HG03565 (cell line): Measurements from ENCODE around the gene ZNFX1.

Experiments used
- ATAC-seq: cut with Tn5 transposase; IDR thresholded peaks from one replicate; pipeline ENCODE4 v1.9.1; 2021; ENCODE audit warnings: mild to moderate bottlenecking, moderate library complexity; ENCODE audit not compliant: unreplicated experiment

The ZNFX1 gene

DNA sequence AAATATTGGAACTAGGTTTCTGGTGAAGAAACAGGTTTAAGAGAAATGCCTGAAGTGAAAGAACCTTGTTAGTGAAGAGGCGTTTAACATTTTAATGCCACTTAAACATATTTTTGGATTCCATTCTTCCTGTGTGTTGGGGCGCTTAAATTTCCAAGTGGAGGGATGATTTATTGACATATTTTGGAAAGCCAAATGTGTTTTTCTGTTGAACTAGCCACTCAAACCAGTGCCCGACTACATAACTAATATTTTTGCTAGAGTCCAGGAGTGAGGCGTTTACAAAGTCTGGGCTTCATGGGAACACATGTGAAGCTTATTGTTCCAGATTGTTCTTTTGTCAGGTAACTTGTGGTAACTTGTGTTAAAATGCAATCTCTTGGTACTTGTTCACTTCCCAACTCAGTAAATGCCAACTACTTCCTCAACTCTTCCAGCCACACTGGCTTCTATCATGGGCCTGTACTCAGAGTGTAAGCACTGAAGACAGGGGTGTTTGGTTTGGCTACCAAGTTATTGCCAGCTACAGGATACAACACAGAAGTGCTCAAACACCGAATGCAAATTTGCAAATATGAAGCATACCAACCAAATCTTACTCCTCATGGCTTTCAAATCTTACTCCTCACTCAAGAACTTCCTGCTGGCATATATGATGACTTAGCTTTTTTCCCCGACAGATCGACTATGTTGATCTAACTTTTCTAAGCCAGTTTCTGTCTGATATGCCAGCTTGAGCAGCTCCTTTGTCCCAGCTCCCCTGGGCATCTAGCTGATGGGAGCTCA, 2.0 kb upstream of the ZNFX1 start:
- ATAC-seq, result no peak

DNA sequence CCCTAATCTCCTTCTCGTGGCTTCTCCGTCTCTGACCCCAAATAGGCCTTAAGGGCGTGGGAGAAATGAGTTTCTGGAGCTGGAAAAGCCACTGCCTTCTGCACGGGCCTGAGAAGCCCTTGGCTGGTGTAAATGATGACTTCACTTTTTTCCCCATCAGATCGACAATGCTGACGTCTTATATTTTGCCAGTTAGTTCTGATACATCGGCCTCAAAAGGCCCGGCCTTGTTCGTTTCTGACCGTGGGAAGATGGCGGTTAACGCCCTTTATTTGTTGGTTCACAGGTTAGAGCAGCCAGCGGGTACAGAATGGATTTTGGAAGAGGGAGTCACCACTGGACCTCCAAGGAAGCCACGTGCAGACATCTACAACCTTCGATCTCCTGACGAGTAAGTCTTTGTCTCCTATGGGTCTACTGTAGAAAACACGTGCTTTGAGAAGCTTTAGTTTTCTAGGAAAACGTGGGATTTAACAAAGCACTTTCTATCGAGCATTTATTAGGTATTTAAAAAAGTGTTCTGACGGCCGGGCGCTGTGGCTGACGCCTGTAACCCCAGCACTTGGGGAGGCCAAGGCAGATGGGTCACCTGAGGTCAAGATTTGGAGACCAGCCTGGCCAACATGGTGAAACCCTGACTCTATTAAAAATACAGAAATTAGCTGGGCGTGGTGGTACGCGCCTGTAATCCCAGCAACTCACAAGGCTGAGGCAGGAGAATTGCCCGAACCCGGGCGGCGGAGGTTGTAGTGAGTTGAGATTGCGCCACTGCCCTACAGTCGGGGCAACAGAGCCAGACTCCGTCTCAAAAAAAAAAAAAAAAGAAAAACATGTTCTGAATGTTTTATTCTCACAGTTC, 1.2 kb upstream of the ZNFX1 start:
- ATAC-seq, result no peak

- ATAC-seq, result no peak
Observed at GRCh38 chr20:49277786-49278035, 146 bp downstream of the ZNFX1 start.

GRCh38 chr20:49276961-49277785, 684 bp downstream of the ZNFX1 start:
- no peak for ATAC-seq

DNA sequence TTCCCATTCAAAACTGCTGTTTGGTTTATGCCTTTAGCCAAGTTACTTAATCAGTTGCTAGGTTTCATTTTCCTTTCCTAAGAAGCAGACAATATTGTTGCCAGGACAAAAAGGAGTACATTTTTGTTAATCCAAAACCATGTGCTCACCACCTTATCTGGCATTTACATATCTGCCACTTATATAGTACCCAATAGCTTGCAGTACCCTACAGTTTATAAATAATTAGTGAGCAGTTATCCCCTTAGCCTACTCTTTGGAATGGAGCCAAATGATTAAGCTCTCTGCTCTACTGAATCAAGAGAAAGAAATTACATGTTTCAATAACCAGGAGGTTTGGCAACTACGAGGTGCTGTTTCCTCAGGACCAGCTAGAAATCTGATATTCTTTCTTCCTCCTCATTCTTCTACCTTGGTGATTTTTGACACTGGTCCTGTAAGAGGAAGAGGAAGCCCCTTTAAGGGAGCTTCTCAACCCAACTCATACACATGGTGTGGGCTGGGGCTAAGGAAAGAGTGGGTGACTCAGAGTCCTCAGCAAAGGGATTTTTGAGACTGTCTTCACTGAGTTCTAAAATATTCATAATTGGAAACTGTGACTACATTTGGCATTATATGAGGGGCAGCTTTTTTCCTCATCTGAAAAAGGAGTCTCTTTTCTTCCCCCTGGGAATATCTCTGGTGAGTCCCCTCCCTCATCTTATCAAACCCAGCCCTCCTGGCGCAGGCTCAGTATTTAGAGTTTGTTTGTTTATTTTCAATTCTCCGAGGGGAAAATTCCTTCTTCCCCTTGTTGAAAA, 1.5 kb downstream of the ZNFX1 start:
- ATAC-seq, result no peak

DNA sequence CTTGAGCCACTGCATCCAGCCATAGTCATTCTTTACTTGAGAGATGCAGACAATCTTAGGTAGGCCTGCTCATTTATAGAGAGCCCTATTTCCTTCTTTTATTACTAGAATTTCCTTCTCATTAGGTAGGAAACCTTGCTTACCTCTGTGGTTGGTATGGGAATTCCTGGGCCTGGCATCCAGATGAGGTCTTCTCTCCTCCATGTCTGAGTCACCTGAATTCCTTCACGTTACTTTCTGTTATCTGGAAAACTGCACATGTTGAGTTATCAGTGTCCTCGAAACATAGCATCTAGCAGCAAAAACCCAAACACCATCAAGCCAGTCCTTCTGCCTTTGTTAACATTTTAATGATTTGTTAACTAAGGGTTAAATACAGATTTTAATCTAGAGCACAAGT, 2.2 kb downstream of the ZNFX1 start:
- no peak for ATAC-seq

DNA sequence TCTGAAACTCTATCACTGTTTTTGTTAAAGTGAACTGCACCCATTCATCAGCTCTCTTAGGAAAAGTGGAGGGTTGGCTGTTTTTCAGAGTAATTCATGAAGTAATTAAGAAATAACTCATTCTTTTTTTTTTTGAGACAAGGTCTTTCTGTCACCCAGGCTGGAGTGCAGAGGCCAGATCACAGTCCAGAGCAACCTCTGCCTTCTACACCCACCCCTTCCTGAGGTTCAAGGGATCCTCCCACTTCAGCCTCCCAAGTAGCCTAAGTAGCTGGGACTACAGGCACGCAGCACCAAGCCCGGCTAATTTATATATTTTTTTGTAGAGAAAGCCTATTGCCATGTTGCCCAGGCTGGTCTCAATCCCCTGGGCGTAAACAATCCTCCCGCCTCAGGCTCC, 2.6 kb downstream of the ZNFX1 start:
- ATAC-seq, result no peak

- ATAC-seq, result no peak
Observed at GRCh38 chr20:49273696-49274277, 4.1 kb downstream of the ZNFX1 start.

DNA sequence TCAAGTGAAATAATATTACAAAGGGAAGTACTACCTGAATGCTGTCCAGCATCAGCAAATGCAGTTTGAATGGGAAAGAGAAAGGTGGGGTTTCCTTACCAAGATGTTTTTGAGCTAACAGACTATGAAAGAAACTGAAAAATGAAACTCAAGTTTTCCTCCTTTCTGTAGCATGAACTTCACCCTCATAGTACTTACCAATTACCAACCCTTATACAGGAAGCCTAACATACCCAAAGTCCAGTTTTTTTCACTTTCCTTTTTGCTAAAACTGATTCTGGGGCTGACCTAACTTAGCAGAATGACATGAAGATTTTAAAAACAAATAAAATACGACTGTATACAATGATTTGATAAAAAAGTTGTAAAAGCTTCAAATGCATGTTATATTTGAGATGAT, 5.2 kb downstream of the ZNFX1 start:
- no peak for ATAC-seq

DNA sequence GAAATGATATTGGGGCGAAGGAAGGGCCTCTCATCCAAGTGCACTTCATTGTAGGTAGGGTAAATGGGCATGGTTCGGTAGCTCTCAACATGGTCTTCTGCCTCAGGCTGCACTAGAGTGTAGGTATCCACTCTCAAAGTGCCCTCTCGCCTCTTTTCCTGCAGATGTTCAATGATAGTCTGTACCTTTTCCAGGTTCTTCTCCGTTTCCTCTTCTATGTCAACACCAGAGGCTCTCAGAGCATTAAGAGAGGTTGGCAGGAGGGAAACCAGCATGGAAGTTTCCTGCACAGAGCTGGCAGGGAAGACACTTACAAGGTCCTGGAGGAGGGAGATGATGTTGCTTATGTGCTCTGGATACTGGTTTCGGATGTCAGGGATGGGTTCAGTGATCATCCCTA, 7.1 kb downstream of the ZNFX1 start:
- no peak for ATAC-seq

DNA sequence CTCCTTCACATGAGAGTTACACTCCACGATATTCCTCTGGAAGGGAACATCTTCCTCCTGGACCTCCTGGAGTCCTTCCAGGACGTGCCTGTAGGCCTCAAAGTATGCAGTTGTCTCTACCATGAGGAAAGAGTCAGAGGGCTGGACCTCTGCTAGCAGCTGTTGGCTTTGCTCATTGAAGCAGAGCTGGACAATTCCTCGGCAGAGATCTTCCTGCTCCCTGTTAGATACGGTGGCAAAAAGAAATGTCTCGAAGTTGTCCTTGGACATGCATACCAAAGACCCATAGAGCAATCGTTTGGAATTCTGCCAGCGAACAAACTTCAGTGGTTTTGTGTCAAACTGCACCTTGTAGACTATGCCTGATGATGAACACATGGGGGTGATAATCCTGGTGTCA, 7.7 kb downstream of the ZNFX1 start:
- no peak for ATAC-seq

DNA sequence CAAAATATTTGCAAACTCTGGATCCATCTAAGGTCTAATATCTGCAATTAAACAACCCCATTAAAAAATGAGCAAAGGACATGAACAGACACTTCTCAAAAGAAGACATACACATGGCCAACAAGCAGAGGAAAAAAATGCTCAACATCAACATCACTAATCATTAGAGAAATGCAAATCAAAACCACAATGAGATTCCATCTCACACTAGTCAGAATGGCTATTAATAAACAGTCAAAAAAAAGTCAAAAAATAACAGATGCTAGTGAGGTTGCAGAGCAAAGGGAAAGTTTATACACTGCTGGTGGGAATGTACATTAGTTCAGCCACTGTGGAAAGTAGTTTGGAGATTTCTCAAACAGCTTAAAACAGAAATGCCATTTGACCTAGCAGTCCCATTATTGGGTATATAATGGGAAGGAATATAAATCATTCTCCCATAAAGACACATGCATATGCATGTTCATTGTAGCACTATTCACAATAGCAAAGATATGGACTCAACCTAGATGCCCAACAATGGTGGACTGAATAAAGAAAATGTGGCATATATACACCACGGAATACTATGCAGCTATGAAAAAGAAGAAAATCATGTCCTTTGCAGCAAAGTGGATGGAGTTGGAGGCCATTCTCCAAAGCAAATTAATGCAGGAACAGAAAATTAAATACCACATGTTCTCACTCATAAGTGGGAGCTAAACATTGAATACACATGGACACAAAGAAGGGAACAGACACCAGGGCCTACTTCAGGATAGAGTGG, 9.1 kb downstream of the ZNFX1 start:
- peak; percentile 34 for ATAC-seq

GRCh38 chr20:49267327-49267726, 10.5 kb downstream of the ZNFX1 start:
- no peak for ATAC-seq

GRCh38 chr20:49262444-49262843, 15.4 kb downstream of the ZNFX1 start:
- no peak for ATAC-seq

- ATAC-seq, result no peak
Observed at GRCh38 chr20:49261173-49261572, 16.7 kb downstream of the ZNFX1 start.

DNA sequence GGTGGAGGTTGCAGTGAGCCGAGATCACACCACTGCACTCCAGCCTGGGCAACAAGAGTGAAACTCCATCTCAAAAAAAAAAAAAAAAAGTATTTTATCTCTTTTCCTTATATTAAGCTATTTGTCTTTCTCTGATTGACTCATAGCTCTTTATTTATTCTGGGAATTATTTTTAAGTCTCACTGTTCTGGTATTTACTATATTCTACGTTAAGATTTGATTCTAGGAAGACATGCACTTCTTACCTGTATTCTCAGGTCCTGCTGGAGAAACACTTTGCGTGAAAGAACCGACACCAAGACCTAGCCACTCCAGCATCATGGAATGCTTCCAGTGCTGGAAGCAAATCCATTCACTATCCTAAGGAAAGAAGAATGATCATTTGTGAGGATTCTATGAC, 17.6 kb downstream of the ZNFX1 start:
- ATAC-seq, result no peak

DNA sequence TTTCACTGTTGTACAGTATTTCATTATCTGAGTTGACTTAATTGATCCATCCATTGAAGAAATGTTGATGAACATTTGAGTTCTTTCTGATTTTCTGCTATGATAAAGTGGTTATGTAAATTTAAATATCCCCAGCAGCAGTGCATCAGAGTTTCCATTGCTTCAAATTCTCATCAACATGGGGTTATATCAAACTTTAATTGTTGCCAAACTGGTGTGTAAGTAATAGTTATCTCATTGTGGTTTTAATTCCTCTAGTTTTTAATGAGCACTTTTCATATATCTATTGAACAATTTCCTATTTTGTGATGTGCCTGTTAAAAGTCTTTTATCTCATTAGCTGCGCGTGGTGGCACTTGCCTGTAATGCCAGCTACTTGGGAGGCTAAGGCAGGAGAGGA, 18.1 kb downstream of the ZNFX1 start:
- ATAC-seq, result no peak

DNA sequence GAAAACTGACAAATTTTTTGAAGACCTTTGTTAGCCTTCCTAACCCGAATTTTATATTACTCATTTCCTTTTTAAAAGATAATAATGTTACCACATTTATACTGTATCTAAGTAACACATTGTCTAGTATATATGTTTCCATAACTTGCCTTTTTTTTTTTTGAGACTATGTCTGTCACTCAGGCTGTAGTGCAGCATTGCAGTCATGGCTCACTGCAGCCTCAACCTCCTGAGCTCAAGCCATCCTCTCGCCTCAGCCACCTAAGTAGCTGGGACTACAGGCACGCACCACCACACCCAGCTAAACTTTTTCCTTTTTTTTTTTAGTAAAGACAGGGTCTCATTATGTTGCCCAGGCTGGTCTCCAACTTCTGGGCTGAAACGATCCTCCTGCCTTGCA, 18.6 kb downstream of the ZNFX1 start:
- ATAC-seq, result no peak

GRCh38 chr20:49256261-49256660, 21.6 kb downstream of the ZNFX1 start:
- ATAC-seq, result no peak
